ENCODE results near the gene FARP2. TPM values are rescaled to one million over a fixed set of nuclear protein-coding genes. Genes with fewer than 3 reads are reported as not detected.

The FARP2 gene
- total and polyA plus RNA-seq, 4 donors = 5.8 to 30.9 (median 14.3) TPM

DNA sequence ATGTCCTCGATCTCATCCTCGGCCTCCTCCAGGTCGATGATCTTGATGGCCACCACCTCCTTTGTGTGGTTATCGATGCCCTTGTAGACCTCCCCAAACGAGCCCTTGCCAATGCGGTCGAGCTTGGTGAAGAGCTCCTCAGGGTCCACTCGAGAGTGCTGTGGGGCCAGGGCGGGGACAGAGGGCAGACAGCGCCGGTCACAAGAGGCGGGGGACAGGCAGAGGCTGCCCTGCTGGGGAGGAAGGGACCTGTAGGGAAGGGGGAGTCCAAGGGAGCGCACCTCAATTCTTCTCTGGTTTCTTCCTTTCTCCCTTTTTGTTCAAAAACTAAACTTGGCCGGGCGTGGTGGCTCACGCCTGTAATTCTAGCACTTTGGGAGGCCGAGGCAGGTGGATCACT lies 145.5 kb downstream of the FARP2 start:
- 96% methylated on average over 17 of the region's 17 CpGs for WGBS
- Histone ChIP-seq H3K27ac (ENCODE audit: low read depth in 1 of 2, low read length in 2 of 2) (no peak overlapping the region), H3K4me1 (ENCODE audit: control insufficient read depth in 4 of 4, insufficient read depth in 4 of 4, low read length in 3 of 4) (peaks cover under 1 to 6% (median 1%) of the 10 kb centered on the region in 4 donors), H3K9me3 (ENCODE audit: control insufficient read depth in 4 of 4, low read length in 3 of 4) (no peaks in the 10 kb centered on the region), H3K27me3 (ENCODE audit: control insufficient read depth in 4 of 4, insufficient read depth in 4 of 4, low read length in 3 of 4) (no peaks in the 10 kb centered on the region), H3K36me3 (ENCODE audit: control insufficient read depth in 4 of 4, insufficient read depth in 3 of 4, low read depth in 1 of 4, low read length in 3 of 4) (peaks cover 5 to 26% (median 5%) of the 10 kb centered on the region in 4 donors), H3K4me3 (ENCODE audit: low read depth in 1 of 3, low read length in 3 of 3) (no peak overlapping the region), H3K9ac (ENCODE audit: low read depth in 1 of 2, low read length in 2 of 2) (no peak overlapping the region)
- DNase-seq (ENCODE audit: low spot score) = no peak
- TF ChIP-seq, protein P1, sequence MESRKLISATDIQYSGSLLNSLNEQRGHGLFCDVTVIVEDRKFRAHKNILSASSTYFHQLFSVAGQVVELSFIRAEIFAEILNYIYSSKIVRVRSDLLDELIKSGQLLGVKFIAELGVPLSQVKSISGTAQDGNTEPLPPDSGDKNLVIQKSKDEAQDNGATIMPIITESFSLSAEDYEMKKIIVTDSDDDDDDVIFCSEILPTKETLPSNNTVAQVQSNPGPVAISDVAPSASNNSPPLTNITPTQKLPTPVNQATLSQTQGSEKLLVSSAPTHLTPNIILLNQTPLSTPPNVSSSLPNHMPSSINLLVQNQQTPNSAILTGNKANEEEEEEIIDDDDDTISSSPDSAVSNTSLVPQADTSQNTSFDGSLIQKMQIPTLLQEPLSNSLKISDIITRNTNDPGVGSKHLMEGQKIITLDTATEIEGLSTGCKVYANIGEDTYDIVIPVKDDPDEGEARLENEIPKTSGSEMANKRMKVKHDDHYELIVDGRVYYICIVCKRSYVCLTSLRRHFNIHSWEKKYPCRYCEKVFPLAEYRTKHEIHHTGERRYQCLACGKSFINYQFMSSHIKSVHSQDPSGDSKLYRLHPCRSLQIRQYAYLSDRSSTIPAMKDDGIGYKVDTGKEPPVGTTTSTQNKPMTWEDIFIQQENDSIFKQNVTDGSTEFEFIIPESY (IDR thresholded peaks at IDR 0.05) = no peak
- TF ChIP-seq EGR1 (IDR thresholded peaks at IDR 0.05; ENCODE audit: low read depth in 2 of 2) (no peak), JUND (IDR thresholded peaks at IDR 0.05) (no peak), HNF4A (conservative IDR thresholded peaks at IDR 0.05) (no peak), RXRA (IDR thresholded peaks at IDR 0.05) (no peak), SP1 (IDR thresholded peaks at IDR 0.05) (no peak), YY1 (IDR thresholded peaks at IDR 0.05) (no peak), GABPA (IDR thresholded peaks at IDR 0.05 in 1 of 2, conservative IDR thresholded peaks at IDR 0.05 in 1 of 2) (no peak), NR2F2 (IDR thresholded peaks at IDR 0.05) (no peak), TAF1 (conservative IDR thresholded peaks at IDR 0.05) (no peak), FOXA2 (IDR thresholded peaks at IDR 0.05) (no peak), HNF4G (IDR thresholded peaks at IDR 0.05) (no peak)
- TF ChIP-seq, protein P2, sequence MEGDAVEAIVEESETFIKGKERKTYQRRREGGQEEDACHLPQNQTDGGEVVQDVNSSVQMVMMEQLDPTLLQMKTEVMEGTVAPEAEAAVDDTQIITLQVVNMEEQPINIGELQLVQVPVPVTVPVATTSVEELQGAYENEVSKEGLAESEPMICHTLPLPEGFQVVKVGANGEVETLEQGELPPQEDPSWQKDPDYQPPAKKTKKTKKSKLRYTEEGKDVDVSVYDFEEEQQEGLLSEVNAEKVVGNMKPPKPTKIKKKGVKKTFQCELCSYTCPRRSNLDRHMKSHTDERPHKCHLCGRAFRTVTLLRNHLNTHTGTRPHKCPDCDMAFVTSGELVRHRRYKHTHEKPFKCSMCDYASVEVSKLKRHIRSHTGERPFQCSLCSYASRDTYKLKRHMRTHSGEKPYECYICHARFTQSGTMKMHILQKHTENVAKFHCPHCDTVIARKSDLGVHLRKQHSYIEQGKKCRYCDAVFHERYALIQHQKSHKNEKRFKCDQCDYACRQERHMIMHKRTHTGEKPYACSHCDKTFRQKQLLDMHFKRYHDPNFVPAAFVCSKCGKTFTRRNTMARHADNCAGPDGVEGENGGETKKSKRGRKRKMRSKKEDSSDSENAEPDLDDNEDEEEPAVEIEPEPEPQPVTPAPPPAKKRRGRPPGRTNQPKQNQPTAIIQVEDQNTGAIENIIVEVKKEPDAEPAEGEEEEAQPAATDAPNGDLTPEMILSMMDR (IDR thresholded peaks at IDR 0.05; ENCODE audit: low read depth, low read length, missing input control) = no peak
- TF ChIP-seq, protein P3, sequence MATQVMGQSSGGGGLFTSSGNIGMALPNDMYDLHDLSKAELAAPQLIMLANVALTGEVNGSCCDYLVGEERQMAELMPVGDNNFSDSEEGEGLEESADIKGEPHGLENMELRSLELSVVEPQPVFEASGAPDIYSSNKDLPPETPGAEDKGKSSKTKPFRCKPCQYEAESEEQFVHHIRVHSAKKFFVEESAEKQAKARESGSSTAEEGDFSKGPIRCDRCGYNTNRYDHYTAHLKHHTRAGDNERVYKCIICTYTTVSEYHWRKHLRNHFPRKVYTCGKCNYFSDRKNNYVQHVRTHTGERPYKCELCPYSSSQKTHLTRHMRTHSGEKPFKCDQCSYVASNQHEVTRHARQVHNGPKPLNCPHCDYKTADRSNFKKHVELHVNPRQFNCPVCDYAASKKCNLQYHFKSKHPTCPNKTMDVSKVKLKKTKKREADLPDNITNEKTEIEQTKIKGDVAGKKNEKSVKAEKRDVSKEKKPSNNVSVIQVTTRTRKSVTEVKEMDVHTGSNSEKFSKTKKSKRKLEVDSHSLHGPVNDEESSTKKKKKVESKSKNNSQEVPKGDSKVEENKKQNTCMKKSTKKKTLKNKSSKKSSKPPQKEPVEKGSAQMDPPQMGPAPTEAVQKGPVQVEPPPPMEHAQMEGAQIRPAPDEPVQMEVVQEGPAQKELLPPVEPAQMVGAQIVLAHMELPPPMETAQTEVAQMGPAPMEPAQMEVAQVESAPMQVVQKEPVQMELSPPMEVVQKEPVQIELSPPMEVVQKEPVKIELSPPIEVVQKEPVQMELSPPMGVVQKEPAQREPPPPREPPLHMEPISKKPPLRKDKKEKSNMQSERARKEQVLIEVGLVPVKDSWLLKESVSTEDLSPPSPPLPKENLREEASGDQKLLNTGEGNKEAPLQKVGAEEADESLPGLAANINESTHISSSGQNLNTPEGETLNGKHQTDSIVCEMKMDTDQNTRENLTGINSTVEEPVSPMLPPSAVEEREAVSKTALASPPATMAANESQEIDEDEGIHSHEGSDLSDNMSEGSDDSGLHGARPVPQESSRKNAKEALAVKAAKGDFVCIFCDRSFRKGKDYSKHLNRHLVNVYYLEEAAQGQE (IDR thresholded peaks at IDR 0.05) = no peak
- TF ChIP-seq, protein P4, sequence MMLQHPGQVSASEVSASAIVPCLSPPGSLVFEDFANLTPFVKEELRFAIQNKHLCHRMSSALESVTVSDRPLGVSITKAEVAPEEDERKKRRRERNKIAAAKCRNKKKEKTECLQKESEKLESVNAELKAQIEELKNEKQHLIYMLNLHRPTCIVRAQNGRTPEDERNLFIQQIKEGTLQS (IDR thresholded peaks at IDR 0.05) = no peak

DNA sequence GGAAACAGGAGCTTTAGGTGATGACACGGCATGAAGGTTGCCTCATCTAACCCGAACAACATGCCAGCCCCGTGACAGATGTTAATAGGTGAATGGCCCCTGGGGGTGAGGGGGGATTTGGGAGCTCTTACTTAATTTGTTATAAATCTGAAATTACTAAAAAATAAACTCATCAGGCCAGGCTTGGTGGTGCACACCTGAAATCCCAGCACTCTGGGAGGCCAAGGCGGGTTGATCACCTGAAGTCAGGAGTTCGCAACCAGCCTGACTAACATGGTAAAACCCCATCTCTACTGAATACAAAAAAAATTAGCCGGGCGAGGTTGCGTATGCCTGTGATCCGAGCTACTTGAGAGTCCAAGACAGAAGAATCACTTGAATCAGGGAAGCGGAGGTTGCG lies 146.2 kb downstream of the FARP2 start:
- Histone ChIP-seq H3K9ac (ENCODE audit: low read depth in 1 of 2, low read length in 2 of 2) (no peak overlapping the region), H3K9me3 (ENCODE audit: control insufficient read depth in 4 of 4, low read length in 3 of 4) (no peaks in the 10 kb centered on the region), H3K4me1 (ENCODE audit: control insufficient read depth in 4 of 4, insufficient read depth in 4 of 4, low read length in 3 of 4) (peaks cover 6 to 13% (median 8%) of the 10 kb centered on the region in 4 donors), H3K4me3 (ENCODE audit: low read depth in 1 of 3, low read length in 3 of 3) (no peak overlapping the region), H3K27ac (ENCODE audit: low read depth in 1 of 2, low read length in 2 of 2) (no peak overlapping the region), H3K36me3 (ENCODE audit: control insufficient read depth in 4 of 4, insufficient read depth in 3 of 4, low read depth in 1 of 4, low read length in 3 of 4) (peaks cover under 1 to 19% (median 2%) of the 10 kb centered on the region in 4 donors), H3K27me3 (ENCODE audit: control insufficient read depth in 4 of 4, insufficient read depth in 4 of 4, low read length in 3 of 4) (no peaks in the 10 kb centered on the region)
- DNase-seq (ENCODE audit: low spot score) = no peak
- 87% methylated on average over 11 of the region's 11 CpGs for whole genome bisulfite sequencing
- TF ChIP-seq RAD21 (IDR thresholded peaks at IDR 0.05) (no peak), YY1 (IDR thresholded peaks at IDR 0.05) (no peak), FOXA2 (IDR thresholded peaks at IDR 0.05) (no peak), GABPA (IDR thresholded peaks at IDR 0.05 in 1 of 2, conservative IDR thresholded peaks at IDR 0.05 in 1 of 2) (no peak), HNF4A (conservative IDR thresholded peaks at IDR 0.05) (no peak), TAF1 (conservative IDR thresholded peaks at IDR 0.05) (no peak), EGR1 (IDR thresholded peaks at IDR 0.05; ENCODE audit: low read depth in 2 of 2) (no peak), FOXA1 (IDR thresholded peaks at IDR 0.05) (no peak), NR2F2 (IDR thresholded peaks at IDR 0.05) (no peak), HNF4G (IDR thresholded peaks at IDR 0.05) (no peak), RXRA (IDR thresholded peaks at IDR 0.05) (no peak), SP1 (IDR thresholded peaks at IDR 0.05) (no peak), JUND (IDR thresholded peaks at IDR 0.05) (no peak)
- TF ChIP-seq, protein P1 (IDR thresholded peaks at IDR 0.05) = no peak
- TF ChIP-seq, protein P4 (IDR thresholded peaks at IDR 0.05) = no peak
- TF ChIP-seq, protein P5, sequence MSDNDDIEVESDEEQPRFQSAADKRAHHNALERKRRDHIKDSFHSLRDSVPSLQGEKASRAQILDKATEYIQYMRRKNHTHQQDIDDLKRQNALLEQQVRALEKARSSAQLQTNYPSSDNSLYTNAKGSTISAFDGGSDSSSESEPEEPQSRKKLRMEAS (IDR thresholded peaks at IDR 0.05) = no peak
- TF ChIP-seq, protein P2 (IDR thresholded peaks at IDR 0.05; ENCODE audit: low read depth, low read length, missing input control) = no peak

Measured in liver (tissue), 9 donors.